Measurements from ENCODE around the gene GNS.
"Not testable (repeated sequence)": the region's sequence is repeated elsewhere in the genome, so short reads cannot be mapped to it uniquely, and the experiment has no call there.

The GNS gene

GRCh38 chr12:64699504-64700115 lies 59.6 kb downstream of the GNS start:
- no peak for DNase-seq (ENCODE audit: low read depth in 2 of 3, low spot score in 2 of 3)

- no peak for DNase-seq (ENCODE audit: low read depth in 2 of 3, low spot score in 2 of 3)
Measured at GRCh38 chr12:64696080-64696741, 63.0 kb downstream of the GNS start.

GRCh38 chr12:64695550-64695949 lies 63.7 kb downstream of the GNS start:
- no peak for DNase-seq (ENCODE audit: low read depth in 2 of 3, low spot score in 2 of 3)

DNA sequence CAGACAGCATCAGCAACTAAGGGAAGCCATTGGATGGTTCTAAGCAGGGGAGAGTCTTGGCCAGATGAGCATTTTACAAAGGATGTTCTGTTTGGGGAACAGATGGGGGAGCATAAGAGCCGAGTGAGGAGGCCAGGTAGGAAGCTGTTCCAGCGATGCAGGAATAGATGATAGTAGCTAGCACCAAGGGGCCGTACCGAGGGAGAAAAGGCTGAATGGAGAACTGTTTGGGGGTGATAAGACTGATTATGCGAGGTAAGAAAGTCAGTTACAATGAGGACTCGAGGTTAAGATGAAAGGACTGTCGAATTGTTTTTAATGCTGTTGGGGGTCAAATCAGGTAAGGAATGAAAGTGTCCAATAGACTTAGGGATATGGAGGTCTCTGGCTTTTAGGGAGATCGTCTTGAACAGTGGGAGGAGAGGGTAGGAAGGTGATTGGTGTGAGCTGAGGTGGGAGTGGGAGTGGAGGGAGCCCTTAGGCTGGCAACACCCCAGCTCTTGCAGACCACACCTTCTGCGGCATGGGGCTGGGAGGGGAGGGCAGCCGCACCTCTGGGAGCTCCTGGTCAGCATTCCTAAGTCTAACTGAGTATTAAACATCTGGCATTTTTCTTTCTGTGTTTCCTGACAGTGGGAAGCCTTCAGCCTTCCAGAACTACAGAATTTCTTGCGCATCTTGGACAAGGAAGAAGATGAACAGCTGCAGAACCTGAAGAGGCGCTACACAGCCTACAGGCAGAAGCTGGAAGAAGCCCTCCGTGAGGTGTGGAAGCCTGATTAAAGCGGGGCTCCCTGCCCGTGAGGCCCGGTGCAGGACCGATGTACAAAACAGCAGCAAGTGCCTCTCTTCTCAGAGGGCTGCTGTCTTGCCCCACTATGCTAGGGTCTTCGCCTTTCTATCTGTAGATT lies 64.8 kb downstream of the GNS start:
- no peak for DNase-seq (ENCODE audit: low read depth in 2 of 3, low spot score in 2 of 3)

- no peak for DNase-seq (ENCODE audit: low read depth in 2 of 3, low spot score in 2 of 3)
Measured at GRCh38 chr12:64691795-64692583, 67.2 kb downstream of the GNS start.

- no peak for DNase-seq (ENCODE audit: low read depth in 2 of 3, low spot score in 2 of 3)
Measured at GRCh38 chr12:64691227-64691794, 67.9 kb downstream of the GNS start.

DNA sequence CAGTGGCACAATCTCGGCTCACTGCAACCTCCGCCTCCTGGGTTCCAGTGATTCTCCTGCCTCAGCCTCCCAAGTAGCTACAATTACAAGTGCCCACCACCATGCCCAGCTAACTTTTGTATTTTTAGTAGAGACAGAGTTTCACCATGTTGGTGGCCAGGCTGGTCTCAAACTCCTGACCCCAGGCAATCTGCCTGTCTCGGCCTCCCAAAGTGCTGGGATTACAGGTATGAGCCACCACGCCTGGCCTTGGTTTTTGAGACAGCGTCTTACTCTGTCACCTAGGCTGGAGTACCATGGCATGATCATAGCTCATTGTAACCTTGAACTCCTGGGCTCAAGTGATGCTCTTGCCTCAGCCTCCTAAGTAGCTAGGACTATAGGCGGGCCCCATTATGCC lies 69.0 kb downstream of the GNS start:
- not testable (repeated sequence) for DNase-seq (ENCODE audit: low read depth in 2 of 3, low spot score in 2 of 3)

DNA sequence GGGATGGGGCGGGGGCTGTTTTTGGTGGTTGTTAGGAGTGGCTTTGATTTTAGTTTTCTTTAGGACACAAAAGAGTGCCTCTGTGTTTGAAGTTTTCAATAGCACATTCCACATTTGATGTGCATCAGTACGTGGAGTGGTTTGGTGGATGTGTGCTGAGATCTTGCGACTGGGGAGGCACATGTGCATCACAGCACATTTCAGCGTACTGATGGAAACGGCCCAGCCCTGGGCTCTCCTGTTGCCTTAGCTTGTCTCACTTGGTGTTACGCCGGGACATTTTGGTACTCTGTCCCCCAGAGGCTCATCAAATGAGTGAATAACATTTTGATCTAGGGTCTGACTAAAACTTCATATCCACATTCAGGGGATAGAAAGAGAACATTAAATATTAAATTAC lies 70.5 kb downstream of the GNS start:
- DNase-seq (ENCODE audit: low read depth in 2 of 3, low spot score in 2 of 3): no peak

DNA sequence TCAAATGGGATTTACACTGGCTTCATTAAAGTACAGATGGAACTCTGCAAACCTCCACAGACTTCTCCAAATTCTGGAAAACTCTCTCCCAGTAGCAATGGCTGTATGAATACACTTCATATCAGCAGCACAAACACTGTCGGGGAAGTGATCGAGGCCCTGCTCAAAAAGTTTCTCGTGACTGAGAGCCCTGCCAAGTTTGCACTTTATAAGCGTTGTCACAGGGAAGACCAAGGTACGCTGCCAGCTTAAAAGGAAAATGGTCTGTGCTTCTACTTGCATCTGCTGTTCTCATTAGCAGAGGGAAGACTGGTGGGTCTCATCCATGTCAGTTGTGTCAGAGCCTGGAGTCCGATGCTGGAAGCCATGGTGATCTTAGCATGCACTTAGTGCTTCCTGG lies 71.0 kb downstream of the GNS start:
- no peak for DNase-seq (ENCODE audit: low read depth in 2 of 3, low spot score in 2 of 3)

DNA sequence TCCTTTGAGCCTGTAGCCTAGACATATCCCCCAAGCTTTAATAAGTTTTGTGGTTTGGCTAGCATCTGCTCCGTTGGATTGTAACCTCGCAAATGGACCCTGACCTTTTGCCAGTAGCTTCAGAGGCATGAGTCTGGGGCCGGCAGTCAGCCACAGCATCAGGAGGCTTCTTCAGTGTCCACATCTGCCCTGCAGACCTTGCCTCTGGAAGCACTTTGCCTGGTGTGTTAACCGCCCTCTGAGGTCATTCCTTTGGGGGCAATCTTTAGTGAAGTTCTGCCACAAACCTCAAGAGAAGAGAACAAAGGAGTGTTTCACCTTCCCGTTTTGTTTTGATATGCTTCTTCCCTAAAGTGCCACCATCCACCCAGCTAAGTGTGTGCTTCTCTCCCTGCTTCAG lies 71.4 kb downstream of the GNS start:
- no peak for DNase-seq (ENCODE audit: low read depth in 2 of 3, low spot score in 2 of 3)

GRCh38 chr12:64685605-64686004 lies 73.6 kb downstream of the GNS start:
- DNase-seq (ENCODE audit: low read depth in 2 of 3, low spot score in 2 of 3): no peak

GRCh38 chr12:64685050-64685449 lies 74.2 kb downstream of the GNS start:
- no peak for DNase-seq (ENCODE audit: low read depth in 2 of 3, low spot score in 2 of 3)

- DNase-seq (ENCODE audit: low read depth in 2 of 3, low spot score in 2 of 3): no peak
Measured at GRCh38 chr12:64683816-64684543, 75.2 kb downstream of the GNS start.

- no peak for DNase-seq (ENCODE audit: low read depth in 2 of 3, low spot score in 2 of 3)
Measured at GRCh38 chr12:64682572-64683277, 76.5 kb downstream of the GNS start.

DNA sequence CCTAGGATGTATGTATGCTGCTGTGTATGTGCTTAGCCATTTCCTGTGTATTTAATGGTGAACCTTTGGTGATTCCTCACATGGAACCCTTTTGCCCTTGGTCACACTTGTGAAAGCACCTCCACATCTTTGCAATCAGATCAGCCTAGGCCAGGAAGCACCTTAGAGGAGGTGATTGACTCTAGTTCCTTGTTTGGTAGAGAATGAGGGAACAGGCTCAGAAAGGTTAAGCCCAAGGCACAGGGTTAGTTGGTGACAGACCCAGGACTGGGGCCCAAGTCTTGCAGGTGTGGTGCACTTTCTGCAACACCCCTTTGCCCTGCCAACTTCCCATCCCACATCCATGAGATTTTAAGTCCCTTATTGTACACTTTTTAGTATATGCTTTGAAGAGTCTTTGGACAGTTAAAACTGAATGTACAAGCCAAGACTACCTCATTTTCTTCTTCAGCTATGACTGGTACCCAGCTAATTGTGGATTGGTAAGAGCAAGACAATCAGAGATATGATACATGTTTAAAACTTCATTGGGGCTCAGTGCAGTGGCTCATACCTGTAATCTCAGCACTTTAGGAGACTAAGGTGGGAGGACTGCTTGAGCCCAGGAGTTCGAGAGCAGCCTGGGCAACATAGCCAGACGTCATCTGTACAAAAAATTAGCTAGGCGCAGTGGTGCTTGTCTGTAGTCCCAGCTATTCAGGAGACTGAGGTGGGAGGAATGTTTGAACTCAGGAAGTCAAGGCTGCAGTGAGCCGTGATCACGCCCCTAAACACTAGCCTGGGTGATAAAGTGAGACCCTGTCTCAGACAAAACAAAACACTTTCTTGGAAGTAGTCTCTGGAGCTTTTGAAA lies 77.8 kb downstream of the GNS start:
- no peak for DNase-seq (ENCODE audit: low read depth in 2 of 3, low spot score in 2 of 3)

DNA sequence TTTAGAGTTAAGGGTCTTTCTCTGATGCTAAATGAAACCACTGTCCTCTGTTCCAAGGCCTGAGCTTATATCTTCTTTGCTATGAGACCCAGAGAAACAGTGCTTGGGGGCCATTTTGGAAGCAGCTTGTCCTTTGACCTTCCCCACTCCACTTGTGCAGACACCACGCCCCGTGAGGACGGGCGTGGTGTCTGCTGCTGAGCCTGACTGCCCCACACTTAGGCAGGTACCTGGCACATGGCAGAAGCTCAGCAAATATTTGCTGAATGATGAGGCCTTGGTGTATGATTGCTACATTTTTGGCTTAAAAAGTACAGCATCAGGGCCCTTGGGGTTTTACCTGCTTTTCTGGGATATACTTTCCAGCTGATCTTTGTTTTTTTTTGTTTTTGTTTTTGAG lies 79.0 kb downstream of the GNS start:
- no peak for DNase-seq (ENCODE audit: low read depth in 2 of 3, low spot score in 2 of 3)

GRCh38 chr12:64679487-64680001 lies 79.7 kb downstream of the GNS start:
- DNase-seq (ENCODE audit: low read depth in 2 of 3, low spot score in 2 of 3): no peak

GRCh38 chr12:64678835-64679234 lies 80.4 kb downstream of the GNS start:
- no peak for DNase-seq (ENCODE audit: low read depth in 2 of 3, low spot score in 2 of 3)

- DNase-seq (ENCODE audit: low read depth in 2 of 3, low spot score in 2 of 3): no peak
Measured at GRCh38 chr12:64678248-64678647, 81.0 kb downstream of the GNS start.

Measured in activated CD8-positive, alpha-beta memory T cell treated with anti-CD3 and anti-CD28 coated beads for 48 hours (primary cell).